ENCODE results near the gene SULF2.

DNA sequence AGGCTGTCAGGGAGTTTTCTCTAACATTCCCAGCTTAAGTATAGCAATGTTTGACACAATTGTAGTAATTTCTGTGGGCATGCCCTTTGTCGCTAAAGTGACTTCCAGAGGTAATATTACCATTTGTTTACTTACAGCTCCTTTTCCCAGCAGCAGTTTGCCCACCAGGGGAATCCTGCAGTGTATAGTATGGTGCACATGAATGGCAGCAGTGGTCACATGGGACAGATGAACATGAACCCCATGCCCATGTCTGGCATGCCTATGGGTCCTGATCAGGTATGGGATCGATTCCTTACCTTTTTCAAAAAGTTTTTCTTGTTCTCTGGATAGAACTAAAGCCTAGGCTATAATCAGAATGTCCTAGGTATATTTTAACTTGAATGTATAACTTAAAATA lies 132.5 kb downstream of the SULF2 start:
- TF ChIP-seq GATA2 (IDR thresholded peaks at IDR 0.05; ENCODE audit: low read depth, low read length) (no peak), GATA3 (IDR thresholded peaks at IDR 0.05; ENCODE audit: low read depth, low read length) (no peak)

All from SH-SY5Y (cell line).